IPS DF 4.7 (cell line): ENCODE measurements around the gene GARRE1.
"Not testable (repeated sequence)": the region's sequence is repeated elsewhere in the genome, so short reads cannot be mapped to it uniquely, and the experiment has no call there.

ENCODE experiments used
- DNase-seq: peaks from one replicate; pipeline ENCODE4 v3.0.0-alpha.2; 2013; ENCODE audit warnings: low spot score; ENCODE audit errors: extremely low read depth

GARRE1 gene, protein sequence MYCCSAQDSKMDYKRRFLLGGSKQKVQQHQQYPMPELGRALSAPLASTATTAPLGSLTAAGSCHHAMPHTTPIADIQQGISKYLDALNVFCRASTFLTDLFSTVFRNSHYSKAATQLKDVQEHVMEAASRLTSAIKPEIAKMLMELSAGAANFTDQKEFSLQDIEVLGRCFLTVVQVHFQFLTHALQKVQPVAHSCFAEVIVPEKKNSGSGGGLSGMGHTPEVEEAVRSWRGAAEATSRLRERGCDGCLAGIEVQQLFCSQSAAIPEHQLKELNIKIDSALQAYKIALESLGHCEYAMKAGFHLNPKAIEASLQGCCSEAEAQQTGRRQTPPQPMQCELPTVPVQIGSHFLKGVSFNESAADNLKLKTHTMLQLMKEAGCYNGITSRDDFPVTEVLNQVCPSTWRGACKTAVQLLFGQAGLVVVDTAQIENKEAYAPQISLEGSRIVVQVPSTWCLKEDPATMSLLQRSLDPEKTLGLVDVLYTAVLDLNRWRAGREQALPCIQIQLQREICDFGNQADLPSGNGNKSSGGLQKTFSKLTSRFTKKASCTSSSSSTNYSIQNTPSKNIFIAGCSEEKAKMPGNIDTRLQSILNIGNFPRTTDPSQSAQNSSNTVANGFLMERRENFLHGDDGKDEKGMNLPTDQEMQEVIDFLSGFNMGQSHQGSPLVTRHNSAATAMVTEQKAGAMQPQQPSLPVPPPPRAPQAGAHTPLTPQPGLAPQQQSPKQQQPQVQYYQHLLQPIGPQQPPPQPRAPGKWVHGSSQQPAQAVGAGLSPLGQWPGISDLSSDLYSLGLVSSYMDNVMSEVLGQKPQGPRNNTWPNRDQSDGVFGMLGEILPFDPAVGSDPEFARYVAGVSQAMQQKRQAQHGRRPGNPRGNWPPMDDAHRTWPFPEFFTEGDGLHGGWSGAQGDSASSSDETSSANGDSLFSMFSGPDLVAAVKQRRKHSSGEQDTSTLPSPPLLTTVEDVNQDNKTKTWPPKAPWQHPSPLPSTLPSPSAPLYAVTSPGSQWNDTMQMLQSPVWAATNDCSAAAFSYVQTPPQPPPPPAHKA (N-terminal part only)

GRCh38 chr19:34254046-34254697 is at the start of gene GARRE1:
Gene GARRE1 (plus strand): TSS chr19:34254554. CDS start chr19:34300474, 45,920 bp downstream.
- no peak for DNase-seq

- DNase-seq: not testable (repeated sequence)
These were observed 49.0 kb upstream of the GARRE1 start for GRCh38 chr19:34205324-34205723.

- no peak for DNase-seq
These were observed 46.0 kb upstream of the GARRE1 start for GRCh38 chr19:34208291-34208884.

GRCh38 chr19:34209726-34210125 is 44.6 kb upstream of the GARRE1 start:
- DNase-seq: no peak

DNA sequence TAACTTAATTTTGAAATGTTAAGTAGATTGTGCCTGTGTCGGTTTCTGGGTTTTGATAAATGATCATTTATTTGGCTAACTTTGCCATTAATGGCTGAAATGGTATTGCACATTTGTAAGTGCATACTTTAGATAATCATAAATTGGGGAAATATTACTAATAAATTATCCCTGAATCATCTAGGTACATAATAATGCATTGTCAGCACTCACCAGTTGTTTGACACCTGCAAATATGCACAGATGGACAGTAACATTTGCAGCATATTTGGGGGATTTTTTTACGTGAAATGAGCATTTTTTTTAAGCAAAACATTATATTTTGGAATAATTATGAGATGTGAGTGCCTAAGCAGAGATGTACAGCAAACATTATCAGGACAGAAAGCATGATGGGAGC is 41.1 kb upstream of the GARRE1 start:
- DNase-seq: no peak

- DNase-seq: no peak
These were observed 40.3 kb upstream of the GARRE1 start for GRCh38 chr19:34214040-34214439.

DNA sequence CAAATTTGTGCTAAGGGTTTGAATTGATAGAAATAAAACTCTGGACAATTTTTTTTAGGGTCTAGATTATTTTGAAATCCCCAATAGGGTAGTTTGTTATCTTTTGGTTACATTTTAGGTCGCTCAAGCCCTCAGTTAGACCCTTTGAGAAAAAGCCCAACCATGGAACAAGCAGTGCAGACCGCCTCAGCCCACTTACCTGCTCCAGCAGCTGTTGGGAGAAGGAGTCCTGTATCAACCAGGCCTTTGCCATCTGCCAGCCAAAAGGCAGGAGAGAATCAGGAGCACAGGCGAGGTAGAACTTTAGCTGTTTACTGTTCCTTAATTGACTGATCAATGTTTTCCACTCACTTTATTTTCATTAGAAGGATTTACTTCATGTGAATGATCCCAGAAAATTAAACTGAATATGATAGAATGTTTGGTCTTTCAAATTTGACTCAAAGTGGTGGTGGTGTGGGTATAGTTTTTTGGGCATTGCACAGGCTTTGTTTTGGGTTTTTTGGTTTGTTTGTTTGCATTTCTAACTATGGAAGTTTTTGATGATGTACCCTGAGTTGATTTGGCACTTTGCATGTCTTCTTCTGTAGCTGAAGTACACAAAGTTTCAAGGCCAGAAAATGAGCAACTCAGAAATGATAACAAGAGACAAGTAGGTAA is 39.2 kb upstream of the GARRE1 start:
- DNase-seq: no peak

DNA sequence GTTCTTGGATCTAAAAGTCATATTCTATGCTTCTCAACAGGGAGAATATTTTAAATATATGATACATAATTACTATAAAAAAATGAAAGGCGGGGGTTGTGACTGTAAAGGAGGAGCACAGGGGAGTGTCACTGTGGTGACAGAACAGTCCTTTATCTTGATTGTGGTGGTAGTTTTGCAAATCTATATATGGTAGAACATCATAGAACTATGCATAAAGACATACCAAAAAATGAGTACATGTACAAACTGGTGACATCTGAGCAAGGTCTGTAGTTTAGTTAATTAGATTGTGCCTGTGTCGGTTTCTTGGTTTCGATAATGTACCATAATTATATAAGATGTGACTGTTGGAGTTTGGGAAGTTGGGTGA is 38.7 kb upstream of the GARRE1 start:
- no peak for DNase-seq

- not testable (repeated sequence) for DNase-seq
These were observed 37.6 kb upstream of the GARRE1 start for GRCh38 chr19:34216745-34217219.

DNA sequence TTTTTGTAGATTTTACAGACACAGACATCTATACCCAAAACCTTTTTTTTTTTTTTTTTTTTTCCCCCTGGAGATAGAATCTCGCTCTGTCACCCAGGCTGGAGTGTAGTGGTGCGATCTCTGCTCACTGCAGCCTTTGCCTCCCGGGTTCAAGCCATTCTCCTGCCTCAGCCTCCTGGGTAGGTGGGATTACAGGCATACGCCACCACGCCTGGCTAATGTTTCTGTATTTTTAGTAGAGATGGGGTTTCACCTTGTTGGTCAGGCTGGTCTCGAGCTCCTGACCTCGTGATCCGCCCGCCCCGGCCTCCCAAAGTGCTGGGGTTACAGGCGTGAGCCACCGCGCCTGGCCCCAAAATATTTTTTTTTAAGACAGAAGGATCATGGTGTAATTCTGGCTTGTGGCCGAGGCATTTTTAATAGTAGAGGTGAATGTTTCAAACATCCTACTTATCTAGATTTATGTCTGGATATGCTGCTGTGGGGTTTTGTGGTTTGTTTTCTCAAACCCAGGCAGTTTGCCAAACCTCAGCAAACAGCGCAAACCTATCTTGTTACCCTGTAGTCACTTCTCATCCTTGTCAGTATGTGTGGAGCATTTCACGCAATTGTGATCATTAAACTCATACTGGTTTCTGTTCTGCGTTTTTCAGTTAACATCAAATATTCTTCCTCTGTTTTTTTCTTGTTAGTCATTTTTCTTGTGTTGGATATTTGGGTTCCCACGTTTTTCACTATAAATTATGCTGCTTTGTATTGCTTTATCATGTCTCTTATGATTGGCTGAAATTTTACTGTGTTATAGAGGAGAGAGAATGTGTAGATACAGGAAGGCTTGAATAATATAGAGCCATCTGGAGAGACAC is 36.2 kb upstream of the GARRE1 start:
- no peak for DNase-seq

- no peak for DNase-seq
These were observed 35.6 kb upstream of the GARRE1 start for GRCh38 chr19:34218818-34219164.

DNA sequence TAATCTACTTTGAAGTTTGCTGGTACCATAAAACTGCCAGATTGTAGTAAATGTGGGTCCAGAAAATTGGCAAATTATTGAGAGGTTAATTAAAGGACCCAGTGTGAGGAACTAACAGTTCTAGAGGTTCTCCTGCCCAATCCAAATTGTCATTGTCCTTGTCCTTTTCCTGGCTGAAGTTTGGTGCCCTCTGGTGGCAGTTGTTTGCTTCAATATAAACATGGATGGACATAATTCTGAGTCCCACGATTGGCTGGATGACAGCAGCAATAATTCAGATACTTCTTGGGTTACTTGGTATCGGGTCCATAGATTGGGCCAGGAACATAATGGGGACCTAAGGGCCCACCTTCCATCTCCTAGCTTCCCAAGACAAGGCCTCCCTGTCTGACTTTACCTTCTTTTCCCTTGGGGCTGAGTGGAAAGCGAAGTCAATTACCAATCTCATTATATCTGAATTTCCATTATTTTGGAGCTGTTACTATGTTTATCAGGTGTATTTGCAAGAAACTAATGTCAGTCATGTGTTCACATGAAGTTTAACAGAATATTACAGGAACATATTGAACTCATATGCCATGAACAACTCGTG is 33.8 kb upstream of the GARRE1 start:
- DNase-seq: no peak

- no peak for DNase-seq
These were observed 32.0 kb upstream of the GARRE1 start for GRCh38 chr19:34222386-34222785.

DNA sequence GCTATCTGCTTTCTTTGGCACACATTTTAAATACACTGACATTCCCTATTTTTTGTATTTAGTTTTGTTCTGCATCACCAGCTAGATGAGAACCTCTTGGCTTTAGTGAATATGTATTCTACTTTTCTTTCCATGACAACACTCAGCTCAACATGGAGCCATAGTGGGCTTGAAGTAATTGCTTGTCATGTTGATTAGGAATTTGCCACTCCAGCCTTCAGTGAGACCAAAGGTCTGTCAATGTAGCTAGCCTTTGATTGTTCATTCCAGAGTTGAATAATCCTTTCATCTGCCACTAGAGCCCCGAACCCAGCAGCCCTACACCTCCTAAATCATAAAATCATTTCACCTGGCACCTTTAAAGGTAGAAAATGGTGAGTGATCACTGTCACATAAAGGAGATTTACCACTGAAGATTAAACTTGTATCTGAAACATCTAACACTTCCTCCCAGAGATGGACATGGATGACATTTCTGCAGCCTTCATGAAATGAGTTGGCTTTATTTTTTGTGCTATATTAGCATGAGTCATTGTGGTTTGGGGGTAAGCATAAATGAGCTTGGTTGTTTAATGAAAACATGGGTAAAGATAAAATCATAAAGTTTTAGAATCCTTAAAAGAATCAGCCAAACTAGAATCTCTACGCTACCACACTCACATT is 29.2 kb upstream of the GARRE1 start:
- DNase-seq: no peak

DNA sequence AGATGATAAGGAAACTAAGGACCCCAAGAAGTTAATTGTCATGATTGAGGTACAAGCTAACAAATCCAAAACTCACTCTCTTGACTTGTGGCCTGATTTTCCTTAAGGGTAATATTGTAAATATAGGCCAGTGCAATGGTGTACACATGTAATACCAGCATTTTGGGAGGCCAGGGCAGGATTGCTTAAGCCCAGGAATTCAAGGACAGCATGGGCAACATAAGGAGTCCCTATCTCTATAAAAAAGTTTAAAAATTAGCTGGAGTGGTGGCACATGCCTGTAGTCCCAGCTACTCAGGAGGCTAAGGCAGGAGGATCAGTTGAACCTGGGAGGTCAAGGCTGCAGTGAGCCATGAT is 28.7 kb upstream of the GARRE1 start:
- no peak for DNase-seq

DNA sequence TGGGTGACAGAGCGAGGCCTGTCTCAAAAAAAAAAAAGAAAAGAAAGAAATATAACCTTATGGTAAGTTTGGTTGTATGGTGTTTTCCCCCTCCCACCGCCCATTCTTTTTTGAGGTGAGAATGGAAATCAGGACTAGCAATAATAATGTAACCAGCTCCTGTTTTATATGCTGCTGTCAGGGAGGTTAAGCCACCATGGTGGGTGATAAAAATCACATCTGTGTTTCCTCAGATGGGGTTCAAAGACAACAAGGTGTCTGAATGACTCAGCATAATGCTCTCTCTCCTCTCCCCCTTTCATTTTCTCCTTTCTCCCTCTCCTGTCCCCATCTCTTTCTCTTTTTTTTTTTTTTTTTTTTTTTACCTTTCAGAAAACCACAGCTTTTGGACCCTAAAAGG is 28.3 kb upstream of the GARRE1 start:
- no peak for DNase-seq

DNA sequence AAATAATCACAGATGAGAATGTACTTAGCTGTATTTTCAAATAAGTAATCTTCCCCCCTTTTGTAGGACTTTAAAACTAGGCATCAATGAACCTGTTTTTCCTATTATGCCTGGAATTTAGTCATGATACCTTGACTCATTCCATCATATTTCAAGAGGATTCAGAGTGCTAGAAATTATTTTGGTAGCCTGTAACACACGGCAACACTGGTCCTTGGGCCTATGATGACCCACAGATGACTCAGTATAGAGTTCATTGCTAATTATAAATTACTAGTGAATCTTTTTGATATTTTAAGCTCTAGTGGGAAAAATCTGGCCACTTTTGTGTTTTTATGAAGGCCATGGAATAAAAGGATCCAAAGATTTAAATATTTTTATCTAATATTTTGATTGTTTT is 26.0 kb upstream of the GARRE1 start:
- no peak for DNase-seq

DNA sequence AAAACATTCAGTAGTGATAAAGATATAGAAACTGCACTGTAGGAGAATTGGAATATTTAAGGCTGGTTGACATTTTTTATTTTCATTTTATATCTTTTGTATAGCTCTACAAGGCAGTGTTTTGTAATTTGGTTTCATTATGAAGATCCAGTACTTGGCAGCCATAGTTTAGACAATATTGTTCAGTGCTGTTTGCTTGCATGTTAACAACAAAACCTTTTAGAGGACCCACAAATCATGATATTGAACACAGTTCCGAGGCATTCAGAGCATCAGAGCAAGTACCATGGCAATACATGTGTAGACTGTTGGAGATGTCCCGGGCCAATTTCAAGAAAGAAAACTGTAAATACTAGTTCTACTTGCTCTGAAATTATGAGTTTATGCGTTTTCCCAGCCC is 25.6 kb upstream of the GARRE1 start:
- no peak for DNase-seq

GRCh38 chr19:34229721-34230120 is 24.6 kb upstream of the GARRE1 start:
- no peak for DNase-seq
